Pancreas (tissue), 10 donors: Measurements from ENCODE around the gene RCBTB1. TPM values are rescaled to one million over a fixed set of nuclear protein-coding genes. Genes with fewer than 3 reads are reported as not detected.

Experiments
- ATAC-seq, 4 donors: fragments of 200-7000 bp; cut with Tn5 transposase; one replicate each; pipeline versions ENCODE4 v1.8.0 to v1.9.1; 2020; ENCODE audit warnings: mild to moderate bottlenecking in 4 of 4, moderate library complexity in 4 of 4
- DNase-seq, 6 donors: peaks; one replicate each; pipeline ENCODE4 v3.0.0-alpha.2; 2020
- FAIRE-seq: peaks from 2 replicates; lab custom pipeline; 2012; peaks lifted over from hg19 to GRCh38; lab: Jason Lieb, UNC
- H3K27ac ChIP-seq, 4 donors: fragments of 200-600 bp; sonication (generic); 1 replicate in 3 of 4; 2 replicates in 1 of 4; pipeline versions ENCODE4 v1.5.0 to v1.8.0; 2020
- H3K27me3 ChIP-seq, 4 donors: fragments of 200-600 bp; one replicate each; pipeline ENCODE4 v1.8.0; 2021
- H3K36me3 ChIP-seq, 3 donors: fragments of 200-600 bp; sonication (generic) in 1 of 3; one replicate each; pipeline versions ENCODE4 v1.5.0 to v1.8.0; 2020 to 2021
- H3K4me1 ChIP-seq, 3 donors: fragments of 200-600 bp; one replicate each; pipeline ENCODE4 v1.8.0; 2021
- H3K4me3 ChIP-seq, 4 donors: fragments of 200-600 bp; sonication (generic) in 2 of 4; one replicate each; pipeline versions ENCODE4 v1.5.0 to v1.8.0; 2020 to 2021
- H3K9me3 ChIP-seq, 4 donors: fragments of 200-600 bp; one replicate each; pipeline ENCODE4 v1.8.0; 2021
- CTCF ChIP-seq, 4 donors: fragments of 200-600 bp; sonication (generic) in 3 of 4; IDR thresholded peaks; one replicate each; pipeline versions ENCODE4 v1.5.0 to v1.8.0; 2021; ENCODE audit warnings: antibody characterized with exemption in 4 of 4
- WGBS, 2 donors: extraction: QIAGEN DNeasy Blood & Tissue Kit; methylation state at CpG; one replicate each; pipeline ENCODE4 v1.1.7; 2013; 5-methylcytosine and 5-hydroxymethylcytosine counted together
- intact Hi-C, 3 donors: fragments of 100-400 bp; cut with DNase I; formaldehyde crosslinking; loops; one replicate each; pipeline versions ENCODE4 v1.11.1 to v1.14.2; 2022
- polyA plus RNA-seq, 2 donors: library from polyadenylated mRNA; stranded (reverse); fragments of 200-250 nt; gene quantifications; one replicate each; pipeline ENCODE4 v1.2.3, GENCODE V29; 2013
- total RNA-seq, 6 donors: library from RNA; stranded (reverse); fragmentation: NEBNext Ultra II Directional in 4 of 6; extraction: Animal tissue kit (Norgen Biotek cat#: 25700) in 4 of 6; gene quantifications; one replicate each; pipeline versions ENCODE4 v1.2.1 to v1.2.4, GENCODE V29; 2021 to 2023
- donor health status: healthy with polysubstance abuse.
- donor health status: DM: no; HTN: no; CAD: no; lungs with moderate emphysema.
- donor health status: DM: no; HTN: no; CAD: no.
- donor health status: control.
- donor health status: control.
- donor health status: Bipolar disorder and iron deficiency.
- donor health status: DM: yes; HTN: yes; CAD: no.
- donor health status: DM: no; HTN: no; CAD: no.
- donor health status: DM: no; HTN: no; CAD: no.
- donor health status: DM: yes; HTN: yes; CAD: no.

Gene RCBTB1
- total and polyA plus RNA-seq, 8 donors, result 5.3 to 14.4 (median 7.9) TPM

GRCh38 chr13:49543656-49544055 is 41.7 kb downstream of the RCBTB1 start:
- ATAC-seq (no peak), FAIRE-seq (no peak), DNase-seq (no peak)
- Histone ChIP-seq H3K27ac (no peak overlapping the region), H3K27me3 (no peaks in the 10 kb centered on the region), H3K36me3 (peaks cover 0 to 21% (median 0%) of the 10 kb centered on the region in 3 donors), H3K4me3 (no peak overlapping the region), H3K4me1 (no peaks in the 10 kb centered on the region), H3K9me3 (no peaks in the 10 kb centered on the region)
- 89 to 93% methylated on average over 3 of the region's 3 CpGs for WGBS, 2 donors
- no peak for TF ChIP-seq CTCF (IDR thresholded peaks at IDR 0.05)
- intact Hi-C loops, result loop anchor here in 1 of 3 donors (10.0 kb wide), 1 partner anchor 49 kb away; the partner anchor contains the start of gene PHF11

DNA sequence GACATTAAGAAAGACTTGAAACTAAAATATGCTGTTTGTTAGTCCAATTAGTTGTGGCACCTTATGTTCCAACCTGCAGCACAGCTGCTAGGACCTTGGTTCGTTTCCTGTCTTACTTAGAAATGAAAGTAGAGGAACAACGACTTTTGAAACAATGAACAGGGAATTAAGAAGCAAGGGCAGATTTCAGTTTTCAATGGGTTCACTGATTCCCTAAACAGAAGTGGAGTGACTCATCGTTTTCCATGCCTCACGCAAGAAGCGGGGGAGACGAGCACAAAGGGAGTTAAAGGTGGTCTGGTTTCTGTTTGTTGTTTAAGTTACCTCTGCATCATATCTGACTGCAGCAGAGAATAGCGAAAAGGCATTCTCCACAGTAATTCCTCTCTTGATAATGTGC is 44.8 kb downstream of the RCBTB1 start:
- no peak overlapping the region for H3K4me3 ChIP-seq
- H3K36me3 ChIP-seq, result peaks cover 0 to 22% (median 0%) of the 10 kb centered on the region in 3 donors
- H3K27me3 ChIP-seq, result no peaks in the 10 kb centered on the region
- no peak for TF ChIP-seq CTCF (IDR thresholded peaks at IDR 0.05)
- ATAC-seq (no peak), FAIRE-seq (no peak), DNase-seq (no peak)
- intact Hi-C loops, result loop anchor here in 1 of 3 donors (10.0 kb wide), 1 partner anchor 46 kb away; the partner anchor contains the start of gene PHF11
- no peak overlapping the region for H3K27ac ChIP-seq
- H3K9me3 ChIP-seq, result no peaks in the 10 kb centered on the region
- WGBS, 2 donors, result 80 to 84% methylated on average over 7 of the region's 7 CpGs
- H3K4me1 ChIP-seq, result no peaks in the 10 kb centered on the region

- WGBS, 2 donors, result 77 to 87% methylated on average over 3 of the region's 3 CpGs
- TF ChIP-seq CTCF (IDR thresholded peaks at IDR 0.05), result no peak
- Histone ChIP-seq H3K4me1 (no peaks in the 10 kb centered on the region), H3K27ac (no peak overlapping the region), H3K9me3 (no peaks in the 10 kb centered on the region), H3K4me3 (no peak overlapping the region), H3K27me3 (no peaks in the 10 kb centered on the region), H3K36me3 (peaks cover 0 to 15% (median 0%) of the 10 kb centered on the region in 3 donors)
- no peak for FAIRE-seq
- no peak for ATAC-seq
- intact Hi-C loops, result loop anchor here in 1 of 3 donors (10.0 kb wide), 1 partner anchor 45 kb away; the partner anchor contains the start of gene PHF11
- no peak for DNase-seq
These were observed 45.6 kb downstream of the RCBTB1 start for GRCh38 chr13:49539746-49540145.

DNA sequence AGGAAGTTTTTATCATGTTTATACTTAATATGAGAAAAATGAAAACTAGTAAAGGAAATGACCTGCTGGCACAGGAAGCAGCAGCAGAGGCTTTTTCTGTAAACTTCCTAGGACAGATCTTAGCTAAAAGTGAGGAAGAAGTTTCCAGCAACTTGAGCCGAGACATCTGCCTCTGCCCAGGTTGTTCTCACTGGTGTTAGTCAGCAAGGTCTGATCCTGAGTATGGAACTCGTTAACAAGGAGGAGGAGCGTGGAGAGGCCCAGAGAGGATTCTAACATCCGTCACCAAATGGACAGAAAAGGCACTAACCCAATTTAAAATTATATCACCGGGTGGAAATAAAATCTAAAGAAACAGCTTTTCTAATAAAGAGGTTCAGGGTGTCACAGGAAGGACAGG is 46.0 kb downstream of the RCBTB1 start:
- Histone ChIP-seq H3K36me3 (peaks cover 0 to 15% (median 0%) of the 10 kb centered on the region in 3 donors), H3K9me3 (no peaks in the 10 kb centered on the region), H3K4me3 (no peak overlapping the region), H3K27ac (no peak overlapping the region), H3K4me1 (no peaks in the 10 kb centered on the region), H3K27me3 (no peaks in the 10 kb centered on the region)
- intact Hi-C loops, result no loop called here
- WGBS, 2 donors, result 80 to 88% methylated on average over 5 of the region's 5 CpGs
- no peak for TF ChIP-seq CTCF (IDR thresholded peaks at IDR 0.05)
- FAIRE-seq, result no peak
- no peak for ATAC-seq
- DNase-seq, result no peak

DNA sequence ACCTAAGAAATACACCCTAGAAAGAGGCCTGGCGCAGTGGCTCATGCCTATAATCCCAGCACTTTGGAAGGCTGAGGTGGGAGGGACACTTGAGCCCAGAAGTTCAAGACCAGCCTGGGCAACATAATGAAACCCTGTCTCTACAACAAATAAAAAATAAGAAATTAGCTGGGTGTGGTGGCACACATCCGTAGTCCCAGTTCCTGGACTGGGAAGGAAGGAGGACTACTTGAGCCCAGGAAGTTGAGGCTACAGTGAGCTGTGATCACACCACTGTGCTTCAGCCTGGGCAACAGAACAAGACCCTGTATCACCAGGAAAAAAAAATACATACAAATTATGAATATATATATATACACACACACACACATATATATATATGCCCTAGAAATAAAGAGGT is 47.0 kb downstream of the RCBTB1 start:
- DNase-seq, result no peak
- no peak for FAIRE-seq
- ATAC-seq, result no peak
- H3K4me3 ChIP-seq, result no peak overlapping the region
- 95% methylated on average over 2 of the region's 2 CpGs for WGBS, 2 donors
- no peak for TF ChIP-seq CTCF (IDR thresholded peaks at IDR 0.05)
- intact Hi-C loops, result no loop called here
- no peaks in the 10 kb centered on the region for H3K27me3 ChIP-seq
- H3K4me1 ChIP-seq, result no peaks in the 10 kb centered on the region
- H3K9me3 ChIP-seq, result no peaks in the 10 kb centered on the region
- H3K27ac ChIP-seq, result no peak overlapping the region
- H3K36me3 ChIP-seq, result peaks cover 0 to 15% (median 0%) of the 10 kb centered on the region in 3 donors
